GM13976 (cell line): Measurements from ENCODE around the gene MRPL20.
"Not testable (repeated sequence)": the region's sequence is repeated elsewhere in the genome, so short reads cannot be mapped to it uniquely, and the experiment has no call there.

Experiments
- DNase-seq: peaks from one replicate; pipeline ENCODE4 v3.0.0; 2012; ENCODE audit warnings: low spot score
- CTCF ChIP-seq: IDR thresholded peaks from 2 replicates; pipeline ENCODE4 v1.5.1; 2012; ENCODE audit warnings: borderline replicate concordance, mild to moderate bottlenecking; ENCODE audit not compliant: insufficient read depth; ENCODE audit errors: extremely low read depth, missing control alignments, control extremely low read depth
- in situ Hi-C: fragments of 300-500 bp; cut with MboI; formaldehyde crosslinking; loops from one replicate; pipeline ENCODE4 v1.12.0; 2022; ENCODE audit warnings: low sequenced_read_pairs, mixed read lengths, inconsistent platforms; ENCODE audit not compliant: unreplicated experiment

Gene MRPL20

GRCh38 chr1:1418464-1419362 lies 11.6 kb upstream of the MRPL20 start:
- in situ Hi-C loops, result no loop called here
- TF ChIP-seq CTCF, result no peak
- peak; percentile 47 for DNase-seq

- peak; percentile 50 for DNase-seq
- in situ Hi-C loops, result not testable (repeated sequence)
Observed at GRCh38 chr1:1417825-1418463, 10.9 kb upstream of the MRPL20 start.

GRCh38 chr1:1417396-1417795 lies 10.3 kb upstream of the MRPL20 start:
- DNase-seq, in situ Hi-C loops: not testable (repeated sequence)

- no peak for TF ChIP-seq CTCF
- in situ Hi-C loops, result no loop called here
- no peak for DNase-seq
Observed at GRCh38 chr1:1415751-1416150, 8.7 kb upstream of the MRPL20 start.

GRCh38 chr1:1412311-1412902 lies 5.3 kb upstream of the MRPL20 start:
- in situ Hi-C loops, result not testable (repeated sequence)

GRCh38 chr1:1411626-1412025 lies 4.5 kb upstream of the MRPL20 start:
- no peak for DNase-seq
- no peak for TF ChIP-seq CTCF
- in situ Hi-C loops, result no loop called here

More at GRCh38 chr1:1412311-1412902, 5.3 kb upstream of the MRPL20 start:
- not testable (repeated sequence) for DNase-seq

GRCh38 chr1:1410238-1410637 lies 3.1 kb upstream of the MRPL20 start:
- in situ Hi-C loops, DNase-seq: not testable (repeated sequence)

- in situ Hi-C loops, result no loop called here
- DNase-seq, result peak; percentile 53
- TF ChIP-seq CTCF, result no peak
Observed at GRCh38 chr1:1407636-1408318, 684 bp upstream of the MRPL20 start.
